HG03565 (cell line): ENCODE data around the gene MAP3K14.

Experiments
- ATAC-seq: cut with Tn5 transposase; IDR thresholded peaks from one replicate; pipeline ENCODE4 v1.9.1; 2021; ENCODE audit warnings: mild to moderate bottlenecking, moderate library complexity; ENCODE audit not compliant: unreplicated experiment

MAP3K14 gene

DNA sequence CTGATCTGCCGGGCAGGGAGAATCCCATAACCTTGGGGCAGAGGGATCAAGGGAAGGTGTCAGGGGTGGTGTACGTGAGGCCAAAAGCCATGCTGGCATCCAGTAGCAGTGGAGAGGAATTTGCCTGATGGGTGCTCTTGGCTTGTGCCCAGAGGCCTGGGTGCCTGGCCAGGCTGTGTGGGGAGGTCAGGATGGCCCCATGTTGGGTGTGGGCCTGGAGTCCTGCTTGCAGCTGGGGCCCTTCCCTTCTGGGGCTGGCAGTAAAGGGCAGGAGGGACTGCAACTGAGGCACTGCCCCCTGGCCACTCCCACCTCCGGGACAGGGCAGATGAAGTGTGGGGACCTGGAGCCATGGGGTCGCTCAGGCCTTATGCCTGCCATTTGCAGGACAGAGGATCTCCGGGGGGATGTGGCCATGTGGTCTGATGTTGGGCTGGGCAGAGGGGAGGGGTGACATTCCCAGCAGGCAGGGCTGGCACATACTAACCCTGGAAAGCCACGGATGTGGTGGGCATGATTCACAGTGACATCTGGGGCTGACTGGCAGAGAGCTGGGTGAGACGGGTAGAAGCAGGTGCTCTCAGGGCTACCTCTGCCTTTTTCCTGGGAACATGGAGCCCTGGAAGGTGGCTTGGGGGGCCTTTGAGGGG lies 91.6 kb downstream of the MAP3K14 start:
- no peak for ATAC-seq

DNA sequence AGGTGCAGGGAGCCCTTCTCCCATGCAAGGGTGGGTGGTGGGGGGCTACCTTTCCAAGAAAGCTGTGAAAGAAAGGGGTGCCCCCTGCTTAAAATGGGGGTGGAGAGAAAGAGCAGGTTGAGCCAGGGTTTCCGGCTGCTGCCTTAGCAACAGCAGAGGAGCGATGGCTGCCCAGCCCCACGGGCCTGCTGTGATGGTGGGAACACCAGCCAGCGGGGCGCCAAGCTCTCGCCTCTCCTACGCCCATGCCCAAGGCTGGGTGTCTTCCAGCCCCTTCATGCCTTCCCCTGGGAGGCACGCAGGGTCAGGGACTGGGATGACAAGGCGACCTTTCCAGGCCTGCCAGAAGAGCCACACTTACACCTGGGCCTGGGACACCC lies 92.2 kb downstream of the MAP3K14 start:
- no peak for ATAC-seq

DNA sequence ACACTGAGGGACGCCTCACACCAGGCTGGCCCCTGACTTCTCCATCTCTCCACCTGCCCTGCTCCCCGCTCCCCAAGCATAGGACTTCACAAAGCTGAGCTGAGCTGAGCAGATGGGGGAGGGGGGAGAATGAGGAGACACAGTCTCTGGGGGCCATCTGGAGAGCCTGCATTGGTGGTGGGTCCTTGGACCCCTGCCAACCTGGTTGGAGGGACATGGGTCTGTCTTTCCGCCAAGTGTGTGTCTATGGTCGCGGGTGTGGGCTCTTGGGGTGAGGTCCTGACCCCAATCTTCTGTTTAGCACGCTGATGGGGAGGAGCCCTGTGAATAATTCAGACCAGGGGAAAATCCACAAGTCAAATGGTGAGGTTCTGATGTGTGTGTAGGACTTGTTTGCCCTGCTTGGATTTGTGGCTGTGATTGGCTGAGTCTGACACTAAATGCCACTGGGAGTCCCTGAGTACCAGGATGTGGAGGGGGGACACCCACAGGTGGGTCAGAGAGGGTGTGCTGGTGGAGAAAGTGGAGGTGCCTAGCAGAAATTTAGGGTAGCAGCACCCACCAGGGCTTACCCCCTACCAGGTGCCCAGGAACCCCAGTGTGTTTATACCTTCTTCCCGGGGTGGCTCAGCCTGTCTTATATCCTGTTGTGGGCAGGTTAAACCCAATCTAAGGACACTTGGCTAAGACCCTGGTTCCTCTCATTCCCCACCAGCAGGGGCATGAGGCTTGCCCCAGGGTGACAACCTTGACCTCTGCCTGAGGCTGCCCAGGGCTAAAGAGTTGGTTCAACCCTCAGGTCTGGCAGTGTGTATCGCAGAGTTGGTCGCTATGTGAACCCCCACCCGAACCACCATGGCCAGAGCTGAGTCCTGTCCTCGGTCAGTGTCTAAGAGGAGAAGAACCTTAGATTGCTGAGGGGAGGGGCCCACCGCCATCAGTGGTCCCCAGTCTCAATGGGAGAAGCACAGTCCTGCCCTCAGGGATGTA lies 93.0 kb downstream of the MAP3K14 start:
- ATAC-seq: no peak

DNA sequence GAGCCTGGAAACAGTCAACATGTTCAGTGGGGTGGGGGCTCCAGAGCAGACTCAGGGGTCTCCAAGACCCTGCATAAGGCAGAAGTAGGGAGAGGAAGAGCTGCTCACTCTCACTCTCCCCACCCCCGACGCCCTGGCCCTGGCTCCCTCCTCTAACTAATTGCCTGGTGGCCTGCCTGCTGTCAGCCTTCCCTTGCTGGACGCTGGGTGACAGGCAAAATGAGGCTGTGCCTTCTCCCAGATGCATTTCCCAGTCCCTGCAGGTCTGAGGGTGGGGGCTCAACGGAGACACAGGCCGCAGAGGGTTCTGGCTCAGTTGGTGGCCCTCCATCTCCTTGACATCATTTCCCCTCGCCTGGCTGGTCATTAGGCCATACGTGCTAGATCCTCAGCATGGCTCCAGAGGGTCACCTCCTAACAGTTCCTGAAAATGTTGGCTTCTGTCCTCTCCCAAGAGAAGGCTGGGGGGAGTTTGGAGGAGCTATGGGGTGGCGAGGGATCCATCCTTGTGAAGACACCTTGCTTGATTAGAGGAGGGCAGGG lies 93.8 kb downstream of the MAP3K14 start:
- ATAC-seq: no peak

DNA sequence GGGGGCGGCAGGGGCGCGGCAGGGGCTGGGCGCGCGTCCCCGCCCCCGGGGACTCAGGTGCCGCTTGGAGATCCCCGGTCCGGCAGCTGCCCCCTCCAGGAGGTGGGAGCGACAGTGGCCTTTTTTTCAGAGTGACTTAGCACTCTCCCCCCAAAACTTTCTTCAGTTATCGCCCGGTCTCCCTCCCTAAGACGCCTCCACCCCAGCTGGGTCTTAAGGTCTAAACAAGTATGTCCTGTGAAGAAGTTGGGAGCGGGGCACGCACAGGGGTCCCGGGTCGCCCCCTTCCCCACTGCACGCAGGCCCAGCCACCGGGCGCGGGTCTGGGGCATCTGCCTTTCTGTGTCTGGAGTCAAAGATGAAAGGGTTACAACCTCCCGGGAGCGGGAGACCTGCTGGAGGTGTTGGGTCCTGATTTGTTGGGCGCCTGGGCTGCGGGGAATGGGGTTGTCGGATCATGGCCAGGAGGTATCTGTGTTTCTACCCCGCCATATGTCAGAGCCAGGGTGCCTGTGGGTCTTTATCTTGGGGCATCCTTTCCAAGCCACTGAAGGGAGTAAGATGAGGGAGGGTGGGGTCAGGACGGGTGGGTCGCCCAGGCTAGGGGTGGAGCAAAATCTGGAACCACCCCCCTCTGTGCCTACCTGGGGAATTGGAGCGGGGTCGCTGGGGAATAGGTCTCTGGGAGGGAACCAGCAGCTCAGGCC lies 94.4 kb downstream of the MAP3K14 start:
- no peak for ATAC-seq

DNA sequence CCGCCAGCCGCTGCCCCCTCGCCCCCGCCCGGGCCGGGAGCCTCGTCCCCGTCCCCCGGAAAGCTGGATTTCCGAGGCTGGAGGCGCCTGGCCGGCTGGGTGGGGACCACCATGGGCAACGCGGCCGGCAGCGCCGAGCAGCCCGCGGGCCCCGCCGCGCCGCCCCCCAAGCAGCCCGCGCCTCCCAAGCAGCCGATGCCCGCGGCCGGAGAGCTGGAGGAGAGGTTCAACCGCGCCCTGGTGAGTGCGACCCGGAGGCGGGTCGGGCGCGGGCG lies 94.9 kb downstream of the MAP3K14 start:
- no peak for ATAC-seq

DNA sequence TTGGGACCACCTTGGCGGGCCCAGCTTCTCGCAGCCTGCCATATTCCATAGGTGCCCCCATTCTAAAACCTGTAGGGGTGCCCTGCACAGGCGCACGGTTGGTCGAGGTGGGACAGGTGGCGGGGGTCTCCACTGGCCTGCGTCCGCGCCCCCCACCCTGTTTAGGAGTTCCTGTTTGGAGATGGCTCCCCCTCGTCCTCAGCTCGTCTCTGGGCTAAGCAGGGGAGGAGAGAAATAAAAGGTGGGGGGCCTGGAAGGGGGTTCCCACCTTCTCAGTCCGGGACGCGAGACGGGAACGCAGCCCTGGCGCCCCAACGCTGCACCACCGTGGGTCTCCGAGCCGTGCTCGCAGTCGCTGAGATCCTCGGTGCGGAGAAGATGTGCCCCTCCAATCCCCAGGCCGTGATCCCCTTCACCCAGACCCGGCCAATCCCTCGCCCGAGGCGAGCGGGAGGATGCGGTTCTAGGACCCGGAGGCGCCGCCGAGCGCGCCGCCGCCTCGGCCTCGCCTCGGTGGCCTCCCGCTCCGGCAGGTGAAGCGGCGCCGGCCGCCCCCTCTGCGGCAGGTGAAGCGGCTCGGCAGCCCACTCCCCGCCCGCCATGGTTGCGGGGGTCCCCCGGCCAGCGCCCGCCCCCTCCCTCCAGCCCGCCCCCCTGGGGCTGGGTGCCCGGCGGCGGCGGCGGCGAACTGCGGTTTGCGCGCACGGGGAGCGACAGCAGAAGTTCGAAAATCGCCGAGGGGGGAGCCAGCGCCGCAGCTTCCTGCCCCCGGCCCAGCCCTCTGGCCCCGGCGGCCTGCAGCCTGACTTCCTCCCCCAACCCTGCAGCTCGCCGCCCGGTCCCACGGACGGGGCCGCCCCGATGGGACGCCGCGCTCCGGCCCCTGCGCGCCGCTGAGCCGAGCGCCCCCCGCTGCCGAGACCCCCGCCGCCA lies 95.5 kb downstream of the MAP3K14 start, which contains the start of gene FMNL1:
Gene FMNL1 (plus strand): TSS at position 805 of the 933 bp plus-strand sequence. CDS start 240 bp downstream, outside the sequence.
- no peak for ATAC-seq

DNA sequence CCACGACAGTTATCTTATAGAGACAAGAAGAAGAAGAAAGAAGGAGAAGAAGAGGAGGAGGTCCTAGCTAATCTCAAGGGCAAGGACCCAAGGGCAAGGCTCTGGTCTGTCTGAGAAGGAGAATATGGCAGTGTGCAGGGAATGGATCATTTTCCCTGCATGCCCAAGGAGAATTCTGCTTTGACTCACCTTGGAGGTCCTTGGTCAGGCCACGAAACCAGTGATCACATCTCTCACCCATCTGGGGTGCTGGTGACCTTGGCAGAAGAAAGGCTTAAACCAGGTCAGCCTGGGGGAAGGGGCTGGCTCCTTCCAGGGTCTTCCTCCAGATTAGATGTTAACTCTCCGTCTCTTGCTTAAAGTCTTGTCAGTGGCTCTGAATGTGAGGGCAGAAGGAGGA lies 96.7 kb downstream of the MAP3K14 start:
- no peak for ATAC-seq

DNA sequence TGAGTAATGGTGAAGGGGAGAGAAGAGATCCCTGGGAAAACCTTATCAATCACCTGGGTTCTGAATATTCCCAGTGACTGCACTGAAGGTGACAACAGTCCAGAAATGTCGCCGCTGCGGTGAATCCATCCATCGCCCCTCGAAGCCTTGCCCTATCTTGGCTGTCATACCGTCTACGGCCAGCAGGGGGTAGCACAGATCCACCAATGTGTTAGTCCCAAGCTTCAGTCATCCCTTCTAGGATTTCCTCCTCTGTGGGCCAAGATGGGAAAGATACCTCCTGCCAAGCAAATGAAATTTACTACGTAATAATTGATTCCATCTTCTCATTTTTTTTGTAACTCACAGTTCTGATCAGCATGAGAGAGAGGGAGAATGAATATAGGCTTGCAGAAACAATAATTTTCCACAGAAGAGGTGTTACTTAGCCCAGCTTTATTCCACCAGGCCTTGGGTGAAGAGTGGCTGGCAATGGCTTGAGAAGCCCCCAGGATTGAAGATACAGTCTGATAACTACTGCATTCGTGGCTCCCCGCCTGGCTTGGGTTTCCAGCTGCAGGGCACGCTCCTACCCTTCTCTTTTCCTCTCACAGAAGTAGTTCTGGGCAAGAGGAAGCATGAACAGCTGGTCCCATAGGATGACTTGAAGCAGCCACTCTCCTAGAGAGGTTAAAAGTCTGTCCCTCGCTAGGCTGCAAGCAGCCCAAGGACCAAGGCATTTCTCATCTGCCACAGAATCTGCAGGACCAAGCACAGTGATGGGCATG lies 97.7 kb downstream of the MAP3K14 start:
- no peak for ATAC-seq
